Ramos (cell line): Measurements from ENCODE around the gene LTB4R.
"Not testable (repeated sequence)": the region's sequence is repeated elsewhere in the genome, so short reads cannot be mapped to it uniquely, and the experiment has no call there.

Experiments
- in situ Hi-C: fragments of 300-500 bp; cut with MboI; formaldehyde crosslinking; loops from one replicate; pipeline ENCODE4 v1.14.3; 2022; ENCODE audit warnings: low sequenced_read_pairs; ENCODE audit not compliant: unreplicated experiment

LTB4R gene

DNA sequence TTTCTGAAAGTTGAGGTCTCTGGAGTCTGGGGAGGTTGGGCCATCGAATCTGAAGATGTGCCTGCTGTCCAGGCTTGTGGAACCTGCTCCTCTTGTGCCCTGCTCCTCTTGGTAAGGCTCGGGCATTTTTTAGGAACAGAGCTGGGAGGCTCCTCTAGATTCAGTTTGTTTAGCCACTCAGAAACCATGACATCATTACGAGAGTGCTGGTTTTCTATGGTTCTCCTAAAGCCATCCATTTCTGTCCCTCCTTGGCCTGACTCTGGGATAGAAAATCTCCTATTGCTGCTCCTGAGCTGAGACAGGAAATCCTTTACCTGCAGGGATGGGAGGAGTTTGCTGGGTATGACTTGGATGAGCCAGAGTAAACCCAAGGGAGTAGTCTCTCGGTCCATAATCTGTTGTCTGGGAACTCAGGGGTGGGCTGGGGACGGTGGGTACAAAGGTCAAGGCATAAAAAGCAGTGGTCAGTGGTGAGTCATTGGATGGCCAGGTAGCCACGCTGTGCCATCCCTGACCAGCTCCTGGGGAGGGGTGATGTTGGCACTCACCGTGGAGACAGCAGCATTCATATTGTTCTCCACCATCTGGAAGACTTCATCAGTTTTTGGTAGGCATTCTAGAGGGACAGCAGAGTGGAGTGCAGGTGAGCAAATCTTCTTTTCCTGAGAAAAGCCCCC is 26.0 kb downstream of the LTB4R start:
- in situ Hi-C loops = no loop called here

DNA sequence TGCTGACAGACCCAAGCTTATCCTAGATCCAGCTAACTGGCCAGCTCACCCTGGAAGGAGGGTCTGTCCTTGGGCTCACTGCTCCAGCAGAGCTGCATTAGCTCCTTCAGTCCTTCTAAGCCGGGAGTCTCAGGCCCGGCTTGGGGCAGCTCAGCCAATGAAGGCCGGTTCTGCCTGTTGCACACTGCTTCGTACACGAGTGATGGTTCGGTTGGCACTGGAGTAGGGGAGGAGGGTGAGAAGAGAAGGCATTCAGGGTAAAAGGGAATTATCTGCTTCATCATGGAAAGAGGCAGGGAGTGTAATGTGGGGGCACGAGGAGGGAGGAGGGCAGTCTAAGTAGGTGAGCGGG is 26.5 kb downstream of the LTB4R start:
- in situ Hi-C loops = no loop called here

DNA sequence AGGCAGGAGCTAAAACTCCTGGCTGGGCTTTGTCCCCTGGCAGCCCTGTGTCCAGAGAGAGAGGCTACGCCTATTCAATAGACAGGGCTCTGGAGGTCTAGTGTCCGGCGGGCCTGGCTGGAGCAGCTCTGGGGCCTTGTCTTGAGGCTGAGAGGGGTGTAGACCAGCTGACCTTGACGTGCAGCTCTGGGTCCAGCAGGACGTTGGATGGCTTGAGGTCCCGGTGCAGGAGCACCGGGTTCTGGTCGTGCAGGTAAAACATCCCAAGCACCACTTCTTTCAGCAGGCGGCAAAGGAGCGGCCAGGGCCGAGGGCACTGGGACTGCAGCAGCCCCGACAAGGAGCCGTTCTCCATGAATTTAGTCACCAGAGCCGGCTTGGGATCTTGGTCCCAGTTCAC is 27.5 kb downstream of the LTB4R start:
- in situ Hi-C loops = no loop called here

GRCh38 chr14:24339284-24340151 is 28.2 kb downstream of the LTB4R start, which contains the start of gene RIPK3:
TSS of gene RIPK3 (minus strand) at chr14:24339991. CDS start at chr14:24339826, 165 bp downstream.
- in situ Hi-C loops = no loop called here

GRCh38 chr14:24340606-24341005 is 29.3 kb downstream of the LTB4R start:
- in situ Hi-C loops = no loop called here

DNA sequence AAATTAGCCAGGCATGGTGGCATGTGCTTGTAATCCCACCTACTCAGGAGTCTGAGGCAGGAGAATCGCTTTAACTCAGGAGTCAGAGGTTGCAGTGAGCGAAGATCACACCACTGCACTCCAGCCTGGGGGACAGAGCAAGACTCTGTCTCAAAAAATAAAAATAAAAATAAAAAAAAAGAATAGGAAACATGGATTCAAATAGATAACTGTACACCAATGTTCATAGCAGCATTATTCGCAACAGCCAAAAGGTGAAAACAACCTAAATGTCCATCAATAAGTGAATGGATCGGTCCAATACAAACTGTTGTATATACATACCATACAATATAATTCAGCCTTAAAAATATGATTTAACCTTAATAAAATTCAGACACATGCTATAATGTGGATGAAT is 31.6 kb downstream of the LTB4R start:
- in situ Hi-C loops = no loop called here

GRCh38 chr14:24343795-24344660 is 32.7 kb downstream of the LTB4R start:
- in situ Hi-C loops = no loop called here

- in situ Hi-C loops = no loop called here
Observed at GRCh38 chr14:24347134-24347533, 35.8 kb downstream of the LTB4R start.

GRCh38 chr14:24348186-24348585 is 36.9 kb downstream of the LTB4R start:
- in situ Hi-C loops = no loop called here

DNA sequence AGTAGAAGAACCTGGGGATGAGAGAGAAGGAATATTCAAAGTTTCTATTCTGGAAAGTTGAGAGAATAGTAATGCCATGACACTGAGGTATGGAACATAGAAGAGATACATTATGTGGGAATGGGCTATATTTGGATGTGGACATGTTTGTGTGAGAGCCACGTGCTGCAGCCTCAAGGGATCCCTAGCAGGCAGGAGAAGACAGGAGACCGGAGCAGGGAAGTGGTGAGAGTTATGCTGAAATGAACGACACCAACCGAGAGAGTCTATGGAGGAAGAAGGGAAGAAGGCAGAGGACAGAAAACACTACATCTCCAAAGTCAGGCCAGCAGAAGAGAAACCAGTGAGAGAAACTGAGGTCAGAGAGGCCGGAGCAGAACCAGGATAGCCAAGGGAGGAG is 38.4 kb downstream of the LTB4R start:
- in situ Hi-C loops = no loop called here

- in situ Hi-C loops = no loop called here
Observed at GRCh38 chr14:24351517-24351916, 40.2 kb downstream of the LTB4R start.

- in situ Hi-C loops = no loop called here
Observed at GRCh38 chr14:24353559-24354481, 42.5 kb downstream of the LTB4R start.

- in situ Hi-C loops = not testable (repeated sequence)
Observed at GRCh38 chr14:24354482-24354825, 43.2 kb downstream of the LTB4R start.

- in situ Hi-C loops = no loop called here
Observed at GRCh38 chr14:24355009-24355408, 43.7 kb downstream of the LTB4R start.

DNA sequence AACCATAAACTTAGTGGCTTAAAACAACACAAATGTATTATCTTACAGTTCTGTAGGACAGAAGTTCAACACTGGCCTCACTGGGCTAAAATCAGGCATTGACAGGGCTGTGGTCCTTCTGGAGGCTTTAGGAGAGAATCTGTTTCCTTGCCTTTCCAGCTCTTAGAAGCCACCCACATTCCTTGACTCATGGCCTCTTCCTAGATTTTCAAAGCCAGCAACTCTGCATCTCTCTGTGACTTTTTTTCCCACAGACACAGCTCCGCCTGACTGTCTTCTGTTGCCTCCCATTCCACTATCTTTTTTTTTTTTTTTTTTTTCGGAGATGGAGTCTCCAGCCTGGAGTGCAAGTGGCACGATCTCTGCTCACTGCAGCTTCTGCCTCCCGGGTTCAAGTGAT is 44.9 kb downstream of the LTB4R start:
- in situ Hi-C loops = no loop called here

DNA sequence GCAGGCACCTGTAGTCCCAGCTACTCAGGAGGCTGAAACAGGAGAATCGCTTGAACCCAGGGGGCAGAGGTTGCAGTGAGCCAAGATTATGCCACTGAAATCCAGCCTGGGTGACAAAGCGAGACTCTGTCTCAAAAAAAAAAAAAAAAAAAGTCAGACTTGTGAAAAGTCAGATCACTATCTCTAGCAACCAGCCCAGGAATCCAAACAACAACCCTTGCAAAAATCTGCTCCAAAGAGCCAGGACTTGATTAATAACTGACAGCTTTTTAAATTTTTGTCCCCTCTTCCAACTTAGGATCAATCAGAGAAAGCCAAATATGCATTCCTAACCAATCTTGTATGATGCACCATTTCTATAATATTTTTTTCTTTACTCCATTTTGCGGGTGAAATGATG is 49.0 kb downstream of the LTB4R start:
- in situ Hi-C loops = no loop called here

DNA sequence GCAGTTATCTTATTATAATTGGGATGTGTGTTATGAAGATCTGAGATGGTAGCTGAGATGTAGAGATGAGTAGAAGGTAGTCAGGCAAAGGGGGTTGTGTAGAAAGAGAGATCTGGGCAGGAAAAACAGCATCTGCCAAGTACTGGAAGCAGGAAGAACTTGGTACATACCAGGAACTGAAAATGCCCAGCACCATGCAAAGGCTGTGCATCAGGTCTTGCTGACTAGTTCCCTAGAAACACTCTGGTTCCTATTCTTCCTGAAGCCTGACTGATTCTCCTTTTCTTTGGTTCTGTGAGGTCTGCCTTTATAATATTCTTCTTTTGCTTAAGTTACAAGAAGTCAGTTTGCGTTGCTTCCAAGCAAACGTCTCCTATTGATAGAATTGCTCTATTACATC is 50.0 kb downstream of the LTB4R start:
- in situ Hi-C loops = no loop called here

GRCh38 chr14:24362241-24362960 is 51.1 kb downstream of the LTB4R start:
- in situ Hi-C loops = no loop called here

- in situ Hi-C loops = no loop called here
Observed at GRCh38 chr14:24363401-24363800, 52.1 kb downstream of the LTB4R start.
